ENCODE data around the gene MYRF.

Gene MYRF

DNA sequence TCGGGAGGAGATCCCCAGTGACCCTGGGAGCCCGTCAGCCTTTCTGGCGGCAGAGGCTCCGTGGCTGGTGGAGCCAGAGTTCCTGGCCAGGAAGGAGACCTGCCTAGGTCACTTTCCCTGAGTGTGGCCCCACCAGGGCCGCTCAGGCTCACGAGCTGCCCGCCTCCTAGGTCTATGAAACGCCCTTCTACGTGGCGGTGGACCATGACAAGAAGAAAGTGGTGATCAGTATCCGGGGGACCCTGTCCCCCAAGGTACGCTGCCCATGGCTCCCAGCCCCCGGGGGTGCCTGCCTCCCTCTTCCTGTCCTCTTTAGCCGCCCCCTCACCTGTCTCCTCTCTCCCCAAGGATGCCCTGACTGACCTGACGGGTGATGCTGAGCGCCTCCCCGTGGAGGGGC, 17.0 kb upstream of the MYRF start:
- Histone ChIP-seq H3K23ac (ENCODE audit: low read depth, low read length, poor library complexity) (no peak overlapping the region), H3K27me3 (ENCODE audit: control insufficient read depth in 3 of 3, insufficient read depth in 3 of 3, low read depth in 1 of 3, low read length in 3 of 3) (no peaks in the 10 kb centered on the region), H2BK120ac (ENCODE audit: low read depth, low read length) (no peak overlapping the region), H3K14ac (ENCODE audit: low read length) (no peak overlapping the region), H2BK5ac (ENCODE audit: low read length) (peak overlapping the region; percentile 39), H3K36me3 (replicated peaks in 1 of 2; ENCODE audit: control insufficient read depth in 2 of 2, insufficient read depth in 2 of 2, low read length in 2 of 2) (peaks cover 21 to 50% of the 10 kb centered on the region in 2 donors), H3K9ac (ENCODE audit: low read depth, low read length, poor library complexity) (peak overlapping the region; percentile 21), H3K9me3 (replicated peaks in 1 of 2; ENCODE audit: control insufficient read depth in 2 of 2, insufficient read depth in 1 of 2, low read depth in 1 of 2, low read length in 2 of 2) (no peaks in the 10 kb centered on the region), H4K91ac (ENCODE audit: low read depth, low read length, poor library complexity) (no peak overlapping the region), H2AK5ac (ENCODE audit: low read depth, low read length) (no peak overlapping the region), H3K4me2 (ENCODE audit: insufficient read depth, low read length, poor library complexity, severe bottlenecking) (no peak overlapping the region), H3K18ac (ENCODE audit: low read length) (no peak overlapping the region), H3K27ac (replicated peaks; ENCODE audit: low read length) (no peak overlapping the region), H2BK15ac (ENCODE audit: low read length) (no peak overlapping the region), H3K4me3 (ENCODE audit: low read length in 2 of 2) (no peak overlapping the region), H3K4ac (ENCODE audit: low read length) (no peak overlapping the region), H4K8ac (ENCODE audit: low read depth, low read length) (no peak overlapping the region), H3K4me1 (ENCODE audit: control insufficient read depth in 2 of 2, insufficient read depth in 1 of 2, low read depth in 1 of 2, low read length in 2 of 2) (no peaks in the 10 kb centered on the region), H3K79me1 (ENCODE audit: low read depth, low read length) (peaks cover 5% of the 10 kb centered on the region), H2AFZ (ENCODE audit: low read length) (no peak overlapping the region), H2BK12ac (ENCODE audit: low read length) (no peak overlapping the region)
- no peak for DNase-seq (ENCODE audit: low spot score)
- no CpG with 5 or more reads among the region's 17 CpGs for WGBS, 2 donors (ENCODE audit: extremely low coverage in 2 of 2, insufficient read length in 2 of 2, insufficient replicate concordance in 1 of 2)

DNA sequence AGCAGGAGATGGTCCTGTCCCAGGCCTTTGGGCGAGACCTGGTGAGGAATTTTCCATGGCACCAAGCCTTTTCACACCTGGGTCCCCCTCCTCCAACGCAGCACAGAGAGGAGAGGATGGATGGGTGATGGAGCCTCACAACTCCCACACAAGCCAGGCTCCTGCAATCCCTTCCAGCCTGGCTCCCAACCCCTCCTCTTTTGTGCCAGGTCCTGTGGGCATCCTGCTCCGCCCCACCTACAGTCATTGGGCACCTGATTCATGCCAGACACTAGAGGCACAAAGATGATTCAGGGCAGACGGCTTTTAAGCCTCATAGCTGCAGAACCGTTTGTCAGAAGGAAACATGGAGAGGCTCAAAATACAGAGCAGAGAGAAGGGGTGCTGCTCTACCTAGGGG, 16.1 kb upstream of the MYRF start:
- peaks cover 5% of the 10 kb centered on the region for H3K79me1 ChIP-seq (ENCODE audit: low read depth, low read length)
- H4K91ac ChIP-seq (ENCODE audit: low read depth, low read length, poor library complexity), result no peak overlapping the region
- H3K18ac ChIP-seq (ENCODE audit: low read length), result no peak overlapping the region
- no peak overlapping the region for H2BK120ac ChIP-seq (ENCODE audit: low read depth, low read length)
- no peaks in the 10 kb centered on the region for H3K4me1 ChIP-seq (ENCODE audit: control insufficient read depth in 2 of 2, insufficient read depth in 1 of 2, low read depth in 1 of 2, low read length in 2 of 2)
- no CpG with 5 or more reads among the region's 5 CpGs for WGBS, 2 donors (ENCODE audit: extremely low coverage in 2 of 2, insufficient read length in 2 of 2, insufficient replicate concordance in 1 of 2)
- no peaks in the 10 kb centered on the region for H3K27me3 ChIP-seq (ENCODE audit: control insufficient read depth in 3 of 3, insufficient read depth in 3 of 3, low read depth in 1 of 3, low read length in 3 of 3)
- no peak overlapping the region for H3K14ac ChIP-seq (ENCODE audit: low read length)
- no peak overlapping the region for H2BK15ac ChIP-seq (ENCODE audit: low read length)
- H2AK5ac ChIP-seq (ENCODE audit: low read depth, low read length), result no peak overlapping the region
- no peaks in the 10 kb centered on the region for H3K9me3 ChIP-seq (replicated peaks in 1 of 2; ENCODE audit: control insufficient read depth in 2 of 2, insufficient read depth in 1 of 2, low read depth in 1 of 2, low read length in 2 of 2)
- no peak overlapping the region for H3K4me2 ChIP-seq (ENCODE audit: insufficient read depth, low read length, poor library complexity, severe bottlenecking)
- H3K9ac ChIP-seq (ENCODE audit: low read depth, low read length, poor library complexity), result no peak overlapping the region
- no peak overlapping the region for H3K4ac ChIP-seq (ENCODE audit: low read length)
- H2AFZ ChIP-seq (ENCODE audit: low read length), result no peak overlapping the region
- H2BK5ac ChIP-seq (ENCODE audit: low read length), result no peak overlapping the region
- H2BK12ac ChIP-seq (ENCODE audit: low read length), result no peak overlapping the region
- no peak overlapping the region for H3K27ac ChIP-seq (replicated peaks; ENCODE audit: low read length)
- no peak overlapping the region for H3K23ac ChIP-seq (ENCODE audit: low read depth, low read length, poor library complexity)
- no peak for DNase-seq (ENCODE audit: low spot score)
- no peak overlapping the region for H4K8ac ChIP-seq (ENCODE audit: low read depth, low read length)
- no peak overlapping the region for H3K4me3 ChIP-seq (ENCODE audit: low read length in 2 of 2)
- H3K36me3 ChIP-seq (replicated peaks in 1 of 2; ENCODE audit: control insufficient read depth in 2 of 2, insufficient read depth in 2 of 2, low read length in 2 of 2), result peaks cover 24 to 58% of the 10 kb centered on the region in 2 donors

GRCh38 chr11:61737131-61737530, 15.3 kb upstream of the MYRF start:
- Histone ChIP-seq H4K91ac (ENCODE audit: low read depth, low read length, poor library complexity) (no peak overlapping the region), H2BK15ac (ENCODE audit: low read length) (no peak overlapping the region), H3K79me1 (ENCODE audit: low read depth, low read length) (peaks cover 5% of the 10 kb centered on the region), H4K8ac (ENCODE audit: low read depth, low read length) (no peak overlapping the region), H3K4me1 (ENCODE audit: control insufficient read depth in 2 of 2, insufficient read depth in 1 of 2, low read depth in 1 of 2, low read length in 2 of 2) (no peaks in the 10 kb centered on the region), H3K9ac (ENCODE audit: low read depth, low read length, poor library complexity) (no peak overlapping the region), H3K23ac (ENCODE audit: low read depth, low read length, poor library complexity) (peak overlapping the region; percentile 43), H3K4ac (ENCODE audit: low read length) (no peak overlapping the region), H3K4me3 (ENCODE audit: low read length in 2 of 2) (no peak overlapping the region), H3K9me3 (replicated peaks in 1 of 2; ENCODE audit: control insufficient read depth in 2 of 2, insufficient read depth in 1 of 2, low read depth in 1 of 2, low read length in 2 of 2) (no peaks in the 10 kb centered on the region), H2BK12ac (ENCODE audit: low read length) (no peak overlapping the region), H3K14ac (ENCODE audit: low read length) (no peak overlapping the region), H3K36me3 (replicated peaks in 1 of 2; ENCODE audit: control insufficient read depth in 2 of 2, insufficient read depth in 2 of 2, low read length in 2 of 2) (peaks cover 24 to 63% of the 10 kb centered on the region in 2 donors), H3K4me2 (ENCODE audit: insufficient read depth, low read length, poor library complexity, severe bottlenecking) (no peak overlapping the region), H2AK5ac (ENCODE audit: low read depth, low read length) (no peak overlapping the region), H3K27ac (replicated peaks; ENCODE audit: low read length) (no peak overlapping the region), H3K18ac (ENCODE audit: low read length) (no peak overlapping the region), H2BK120ac (ENCODE audit: low read depth, low read length) (no peak overlapping the region), H2BK5ac (ENCODE audit: low read length) (no peak overlapping the region), H2AFZ (ENCODE audit: low read length) (no peak overlapping the region), H3K27me3 (ENCODE audit: control insufficient read depth in 3 of 3, insufficient read depth in 3 of 3, low read depth in 1 of 3, low read length in 3 of 3) (no peaks in the 10 kb centered on the region)
- DNase-seq (ENCODE audit: low spot score), result no peak
- no CpG with 5 or more reads among the region's 12 CpGs for WGBS, 2 donors (ENCODE audit: extremely low coverage in 2 of 2, insufficient read length in 2 of 2, insufficient replicate concordance in 1 of 2)

- Histone ChIP-seq H3K4me2 (ENCODE audit: insufficient read depth, low read length, poor library complexity, severe bottlenecking) (no peak overlapping the region), H2BK12ac (ENCODE audit: low read length) (no peak overlapping the region)
Measured at GRCh38 chr11:61737636-61738386, 14.6 kb upstream of the MYRF start.

More at GRCh38 chr11:61737636-61738386, 14.6 kb upstream of the MYRF start:
- Histone ChIP-seq H4K8ac (ENCODE audit: low read depth, low read length) (no peak overlapping the region), H3K4ac (ENCODE audit: low read length) (no peak overlapping the region), H2BK15ac (ENCODE audit: low read length) (no peak overlapping the region), H4K91ac (ENCODE audit: low read depth, low read length, poor library complexity) (no peak overlapping the region), H3K9ac (ENCODE audit: low read depth, low read length, poor library complexity) (no peak overlapping the region), H2BK5ac (ENCODE audit: low read length) (no peak overlapping the region), H3K14ac (ENCODE audit: low read length) (no peak overlapping the region), H3K27ac (replicated peaks; ENCODE audit: low read length) (no peak overlapping the region), H3K18ac (ENCODE audit: low read length) (no peak overlapping the region), H3K79me1 (ENCODE audit: low read depth, low read length) (peaks cover 5% of the 10 kb centered on the region), H3K36me3 (replicated peaks in 1 of 2; ENCODE audit: control insufficient read depth in 2 of 2, insufficient read depth in 2 of 2, low read length in 2 of 2) (peaks cover 25 to 67% of the 10 kb centered on the region in 2 donors), H2BK120ac (ENCODE audit: low read depth, low read length) (no peak overlapping the region), H3K4me3 (ENCODE audit: low read length in 2 of 2) (no peak overlapping the region), H3K4me1 (ENCODE audit: control insufficient read depth in 2 of 2, insufficient read depth in 1 of 2, low read depth in 1 of 2, low read length in 2 of 2) (no peaks in the 10 kb centered on the region), H3K27me3 (ENCODE audit: control insufficient read depth in 3 of 3, insufficient read depth in 3 of 3, low read depth in 1 of 3, low read length in 3 of 3) (no peaks in the 10 kb centered on the region), H3K23ac (ENCODE audit: low read depth, low read length, poor library complexity) (peak overlapping the region; percentile 43), H2AFZ (ENCODE audit: low read length) (no peak overlapping the region), H2AK5ac (ENCODE audit: low read depth, low read length) (no peak overlapping the region), H3K9me3 (replicated peaks in 1 of 2; ENCODE audit: control insufficient read depth in 2 of 2, insufficient read depth in 1 of 2, low read depth in 1 of 2, low read length in 2 of 2) (no peaks in the 10 kb centered on the region)
- DNase-seq (ENCODE audit: low spot score), result no peak
- no CpG with 5 or more reads among the region's 23 CpGs for WGBS, 2 donors (ENCODE audit: extremely low coverage in 2 of 2, insufficient read length in 2 of 2, insufficient replicate concordance in 1 of 2)

Measured in neuronal stem cell (in vitro differentiated cells).